ENCODE results near the gene ZC3H10. TPM values are rescaled to one million over a fixed set of nuclear protein-coding genes. Genes with fewer than 3 reads are reported as not detected.

ZC3H10 gene
- total and polyA plus RNA-seq, 2 of the 13 experiments (the other 11 are each of a cell fraction or from before 2014, with no cell fraction given): 0.70 to 2.3 TPM

DNA sequence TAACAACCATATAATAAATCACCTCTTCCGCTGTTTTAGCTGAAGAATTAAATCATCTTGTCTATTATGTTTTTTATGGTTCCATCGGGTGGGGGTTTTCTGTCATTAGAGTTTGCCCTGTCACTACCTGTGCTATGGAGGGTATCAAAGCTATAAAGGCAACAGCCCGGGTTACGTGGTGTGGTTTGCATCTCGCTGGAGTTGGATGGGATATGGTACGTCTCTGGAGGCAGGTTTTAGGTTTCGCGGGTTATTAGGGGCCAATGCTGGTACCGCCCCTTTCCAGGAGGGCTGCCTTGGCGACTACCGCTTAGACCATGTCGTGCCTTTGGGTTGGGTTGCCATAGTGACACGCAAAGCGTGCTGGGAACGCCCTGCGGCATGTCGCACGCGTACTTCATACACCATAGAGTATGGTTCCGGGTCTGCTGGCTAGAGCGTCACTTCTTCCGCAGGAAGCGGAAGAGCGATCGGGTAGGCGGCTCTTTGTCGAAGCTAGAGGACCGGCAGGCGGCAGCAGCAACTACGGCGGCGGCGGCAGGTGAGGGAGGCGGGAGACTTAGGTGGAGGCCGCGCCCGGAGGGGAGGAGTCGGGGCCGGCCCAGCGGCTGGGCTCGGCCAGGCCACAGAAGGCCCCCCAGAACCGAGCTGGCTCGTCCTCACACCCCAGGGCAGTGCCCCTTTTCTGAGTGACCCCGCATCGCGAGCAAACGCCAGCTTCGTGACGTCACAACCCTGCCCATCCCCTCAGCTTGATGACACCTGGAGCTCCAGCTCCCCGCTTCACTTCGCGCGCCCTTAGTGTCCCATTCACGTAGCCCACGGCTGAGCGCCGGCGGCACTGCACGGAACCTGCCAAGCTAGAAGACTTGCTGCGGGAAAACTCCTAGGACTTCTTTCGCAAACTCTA, at the start of gene ZC3H10 (continued):
- peak; percentile 57; the same call in 1 of the 2 replicates for TF ChIP-seq HES4 (CRISPR knock-in tag; IDR thresholded peaks at IDR 0.05; ENCODE audit: borderline replicate concordance)
- peak; percentile 87; the same call in 1 of the 2 replicates for TF ChIP-seq NFKB2 (CRISPR knock-in tag; IDR thresholded peaks at IDR 0.05; ENCODE audit: borderline replicate concordance)
- TF ChIP-seq MEIS1 (CRISPR knock-in tag; IDR thresholded peaks at IDR 0.05; ENCODE audit: borderline replicate concordance): no peak; the same call in 1 of the 2 replicates
- TF ChIP-seq SMC3 (IDR thresholded peaks at IDR 0.05; ENCODE audit: low read length): no peak
- TF ChIP-seq SIN3A (IDR thresholded peaks at IDR 0.05; ENCODE audit: borderline replicate concordance, low read depth, low read length): peak; percentile 98
- peak; percentile 39; the same call in 1 of the 2 replicates for TF ChIP-seq RARA (CRISPR knock-in tag; IDR thresholded peaks at IDR 0.05)
- TF ChIP-seq, protein P1, sequence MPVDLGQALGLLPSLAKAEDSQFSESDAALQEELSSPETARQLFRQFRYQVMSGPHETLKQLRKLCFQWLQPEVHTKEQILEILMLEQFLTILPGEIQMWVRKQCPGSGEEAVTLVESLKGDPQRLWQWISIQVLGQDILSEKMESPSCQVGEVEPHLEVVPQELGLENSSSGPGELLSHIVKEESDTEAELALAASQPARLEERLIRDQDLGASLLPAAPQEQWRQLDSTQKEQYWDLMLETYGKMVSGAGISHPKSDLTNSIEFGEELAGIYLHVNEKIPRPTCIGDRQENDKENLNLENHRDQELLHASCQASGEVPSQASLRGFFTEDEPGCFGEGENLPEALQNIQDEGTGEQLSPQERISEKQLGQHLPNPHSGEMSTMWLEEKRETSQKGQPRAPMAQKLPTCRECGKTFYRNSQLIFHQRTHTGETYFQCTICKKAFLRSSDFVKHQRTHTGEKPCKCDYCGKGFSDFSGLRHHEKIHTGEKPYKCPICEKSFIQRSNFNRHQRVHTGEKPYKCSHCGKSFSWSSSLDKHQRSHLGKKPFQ (CRISPR knock-in tag; IDR thresholded peaks at IDR 0.05; ENCODE audit: insufficient replicate concordance): no peak
- TF ChIP-seq ZNF577 (CRISPR knock-in tag; IDR thresholded peaks at IDR 0.05; ENCODE audit: borderline replicate concordance, low read depth): no peak
- TF ChIP-seq TSC22D2 (CRISPR knock-in tag; IDR thresholded peaks at IDR 0.05; ENCODE audit: borderline replicate concordance): peak; percentile 63; the same call in 1 of the 2 replicates
- TF ChIP-seq ZNF296 (CRISPR knock-in tag; conservative IDR thresholded peaks at IDR 0.05): no peak
- TF ChIP-seq ZNF20 (CRISPR knock-in tag; IDR thresholded peaks at IDR 0.05): no peak
- TF ChIP-seq SCMH1 (CRISPR knock-in tag; IDR thresholded peaks at IDR 0.05; ENCODE audit: borderline replicate concordance): no peak
- TF ChIP-seq NFYC (CRISPR knock-in tag; IDR thresholded peaks at IDR 0.05): peak; percentile 56
- TF ChIP-seq ZNF264 (CRISPR knock-in tag; IDR thresholded peaks at IDR 0.05): 0 out of 2 replicates have a peak, but pooled peaks have one; percentile 80
- TF ChIP-seq, protein P2, sequence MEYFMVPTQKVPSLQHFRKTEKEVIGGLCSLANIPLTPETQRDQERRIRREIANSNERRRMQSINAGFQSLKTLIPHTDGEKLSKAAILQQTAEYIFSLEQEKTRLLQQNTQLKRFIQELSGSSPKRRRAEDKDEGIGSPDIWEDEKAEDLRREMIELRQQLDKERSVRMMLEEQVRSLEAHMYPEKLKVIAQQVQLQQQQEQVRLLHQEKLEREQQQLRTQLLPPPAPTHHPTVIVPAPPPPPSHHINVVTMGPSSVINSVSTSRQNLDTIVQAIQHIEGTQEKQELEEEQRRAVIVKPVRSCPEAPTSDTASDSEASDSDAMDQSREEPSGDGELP (IDR thresholded peaks at IDR 0.05; ENCODE audit: borderline replicate concordance, low read depth): peak; percentile 40; the same call in 1 of the 2 replicates
- TF ChIP-seq, protein P3, sequence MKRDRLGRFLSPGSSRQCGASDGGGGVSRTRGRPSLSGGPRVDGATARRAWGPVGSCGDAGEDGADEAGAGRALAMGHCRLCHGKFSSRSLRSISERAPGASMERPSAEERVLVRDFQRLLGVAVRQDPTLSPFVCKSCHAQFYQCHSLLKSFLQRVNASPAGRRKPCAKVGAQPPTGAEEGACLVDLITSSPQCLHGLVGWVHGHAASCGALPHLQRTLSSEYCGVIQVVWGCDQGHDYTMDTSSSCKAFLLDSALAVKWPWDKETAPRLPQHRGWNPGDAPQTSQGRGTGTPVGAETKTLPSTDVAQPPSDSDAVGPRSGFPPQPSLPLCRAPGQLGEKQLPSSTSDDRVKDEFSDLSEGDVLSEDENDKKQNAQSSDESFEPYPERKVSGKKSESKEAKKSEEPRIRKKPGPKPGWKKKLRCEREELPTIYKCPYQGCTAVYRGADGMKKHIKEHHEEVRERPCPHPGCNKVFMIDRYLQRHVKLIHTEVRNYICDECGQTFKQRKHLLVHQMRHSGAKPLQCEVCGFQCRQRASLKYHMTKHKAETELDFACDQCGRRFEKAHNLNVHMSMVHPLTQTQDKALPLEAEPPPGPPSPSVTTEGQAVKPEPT (CRISPR knock-in tag; IDR thresholded peaks at IDR 0.05; ENCODE audit: low read depth): 0 out of 2 replicates have a peak, but pooled peaks have one; percentile 73
- TF ChIP-seq PPARG (CRISPR knock-in tag; conservative IDR thresholded peaks at IDR 0.05): peak; percentile 23; the same call in 1 of the 2 replicates
- no peak for TF ChIP-seq ZSCAN22 (CRISPR knock-in tag; IDR thresholded peaks at IDR 0.05)
- no peak for TF ChIP-seq ZNF780A (CRISPR knock-in tag; IDR thresholded peaks at IDR 0.05)
- peak; percentile 80 for TF ChIP-seq ZNF501 (CRISPR knock-in tag; IDR thresholded peaks at IDR 0.05)
- peak; percentile 33; the same call in 1 of the 2 replicates for TF ChIP-seq BRD4 (CRISPR knock-in tag; IDR thresholded peaks at IDR 0.05)

Measured in HepG2 (cell line).